PFSK-1 (cell line): ENCODE data around the gene HOXD10.

Source experiments
- POLR2AphosphoS5 ChIP-seq: IDR thresholded peaks from 2 replicates; pipeline ENCODE4 v1.6.1; 2012; ENCODE audit warnings: low read depth, mild to moderate bottlenecking, control low read depth, low read length, moderate library complexity
- TAF1 ChIP-seq: IDR thresholded peaks from 2 replicates; pipeline ENCODE4 v1.6.1; 2012; ENCODE audit warnings: low read length, control low read depth, borderline replicate concordance; ENCODE audit not compliant: insufficient read depth
- TF ChIP-seq, protein P1 (sequence below), 2 experiments: IDR thresholded peaks; 2 replicates each; pipeline versions ENCODE4 v1.6.1 to v1.8.0; 2011 to 2012; ENCODE audit warnings: low read depth in 2 of 2, low read length in 2 of 2, control low read depth in 1 of 2, inconsistent platforms in 1 of 2, mild to moderate bottlenecking in 1 of 2, moderate library complexity in 1 of 2; ENCODE audit not compliant: insufficient read depth in 1 of 2

GRCh38 chr2:176128982-176129796 is 12.6 kb downstream of the HOXD10 start, which contains the start of gene HOXD8:
- TF ChIP-seq, protein P1, sequence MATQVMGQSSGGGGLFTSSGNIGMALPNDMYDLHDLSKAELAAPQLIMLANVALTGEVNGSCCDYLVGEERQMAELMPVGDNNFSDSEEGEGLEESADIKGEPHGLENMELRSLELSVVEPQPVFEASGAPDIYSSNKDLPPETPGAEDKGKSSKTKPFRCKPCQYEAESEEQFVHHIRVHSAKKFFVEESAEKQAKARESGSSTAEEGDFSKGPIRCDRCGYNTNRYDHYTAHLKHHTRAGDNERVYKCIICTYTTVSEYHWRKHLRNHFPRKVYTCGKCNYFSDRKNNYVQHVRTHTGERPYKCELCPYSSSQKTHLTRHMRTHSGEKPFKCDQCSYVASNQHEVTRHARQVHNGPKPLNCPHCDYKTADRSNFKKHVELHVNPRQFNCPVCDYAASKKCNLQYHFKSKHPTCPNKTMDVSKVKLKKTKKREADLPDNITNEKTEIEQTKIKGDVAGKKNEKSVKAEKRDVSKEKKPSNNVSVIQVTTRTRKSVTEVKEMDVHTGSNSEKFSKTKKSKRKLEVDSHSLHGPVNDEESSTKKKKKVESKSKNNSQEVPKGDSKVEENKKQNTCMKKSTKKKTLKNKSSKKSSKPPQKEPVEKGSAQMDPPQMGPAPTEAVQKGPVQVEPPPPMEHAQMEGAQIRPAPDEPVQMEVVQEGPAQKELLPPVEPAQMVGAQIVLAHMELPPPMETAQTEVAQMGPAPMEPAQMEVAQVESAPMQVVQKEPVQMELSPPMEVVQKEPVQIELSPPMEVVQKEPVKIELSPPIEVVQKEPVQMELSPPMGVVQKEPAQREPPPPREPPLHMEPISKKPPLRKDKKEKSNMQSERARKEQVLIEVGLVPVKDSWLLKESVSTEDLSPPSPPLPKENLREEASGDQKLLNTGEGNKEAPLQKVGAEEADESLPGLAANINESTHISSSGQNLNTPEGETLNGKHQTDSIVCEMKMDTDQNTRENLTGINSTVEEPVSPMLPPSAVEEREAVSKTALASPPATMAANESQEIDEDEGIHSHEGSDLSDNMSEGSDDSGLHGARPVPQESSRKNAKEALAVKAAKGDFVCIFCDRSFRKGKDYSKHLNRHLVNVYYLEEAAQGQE (IDR thresholded peaks at IDR 0.05; ENCODE audit: insufficient read depth in 1 of 2, low read depth in 2 of 2, low read length in 2 of 2), result no peak
- TF ChIP-seq TAF1 (no peak), POLR2AphosphoS5 (no peak)
